ENCODE results near the gene VAV2. TPM values are rescaled to one million over a fixed set of nuclear protein-coding genes. Genes with fewer than 3 reads are reported as not detected.

Gene VAV2
- total RNA-seq, 1 donor from 2014 or later, result 61.9 TPM

DNA sequence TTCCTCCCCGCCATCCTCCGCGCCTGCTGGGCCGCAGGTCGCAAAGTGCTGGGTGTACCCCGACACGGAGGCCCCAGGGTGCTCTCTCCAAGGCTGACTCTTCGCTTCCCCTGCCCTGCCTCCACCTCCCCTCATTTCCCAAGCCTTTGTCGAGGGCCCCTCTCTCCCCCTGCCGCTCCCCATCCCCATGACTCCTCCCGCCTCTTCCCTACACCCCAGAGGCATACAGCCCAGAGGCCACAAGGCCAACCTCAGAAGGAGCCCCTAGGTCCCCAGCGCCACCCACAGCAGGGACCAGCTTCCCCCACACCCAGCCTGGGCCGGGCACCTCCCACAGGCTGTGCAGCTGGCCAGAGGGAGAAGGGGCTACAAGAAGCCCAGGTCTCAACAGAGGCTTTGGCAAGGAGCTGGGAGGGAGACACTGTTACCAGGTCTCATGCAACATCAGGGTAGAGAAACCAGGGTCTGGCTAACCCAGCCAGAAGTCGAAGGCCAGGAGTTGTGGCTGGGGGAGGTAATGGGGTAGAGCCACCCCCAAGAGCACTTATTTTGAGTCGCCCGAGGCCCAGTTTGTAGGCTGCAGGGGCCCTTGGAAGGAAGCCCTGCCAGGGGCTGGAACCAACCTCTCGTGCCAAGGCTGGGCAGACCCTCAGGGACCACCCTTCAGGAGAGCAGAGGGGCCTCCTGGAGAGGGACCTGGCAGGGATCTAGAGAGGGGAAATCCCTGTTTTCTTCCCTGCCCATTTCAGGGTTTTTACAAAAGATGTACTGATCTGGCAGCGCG is 229.4 kb downstream of the VAV2 start:
- Mint-ChIP-seq H3K4me1 (no peaks in the 10 kb centered on the region), H3K9me3 (peaks cover 22% of the 10 kb centered on the region), H3K36me3 (peaks cover 47% of the 10 kb centered on the region), H3K27me3 (ENCODE audit: low read depth) (no peaks in the 10 kb centered on the region), H3K27ac (no peak overlapping the region), H3K4me3 (no peak overlapping the region)
- TF ChIP-seq, protein P1, sequence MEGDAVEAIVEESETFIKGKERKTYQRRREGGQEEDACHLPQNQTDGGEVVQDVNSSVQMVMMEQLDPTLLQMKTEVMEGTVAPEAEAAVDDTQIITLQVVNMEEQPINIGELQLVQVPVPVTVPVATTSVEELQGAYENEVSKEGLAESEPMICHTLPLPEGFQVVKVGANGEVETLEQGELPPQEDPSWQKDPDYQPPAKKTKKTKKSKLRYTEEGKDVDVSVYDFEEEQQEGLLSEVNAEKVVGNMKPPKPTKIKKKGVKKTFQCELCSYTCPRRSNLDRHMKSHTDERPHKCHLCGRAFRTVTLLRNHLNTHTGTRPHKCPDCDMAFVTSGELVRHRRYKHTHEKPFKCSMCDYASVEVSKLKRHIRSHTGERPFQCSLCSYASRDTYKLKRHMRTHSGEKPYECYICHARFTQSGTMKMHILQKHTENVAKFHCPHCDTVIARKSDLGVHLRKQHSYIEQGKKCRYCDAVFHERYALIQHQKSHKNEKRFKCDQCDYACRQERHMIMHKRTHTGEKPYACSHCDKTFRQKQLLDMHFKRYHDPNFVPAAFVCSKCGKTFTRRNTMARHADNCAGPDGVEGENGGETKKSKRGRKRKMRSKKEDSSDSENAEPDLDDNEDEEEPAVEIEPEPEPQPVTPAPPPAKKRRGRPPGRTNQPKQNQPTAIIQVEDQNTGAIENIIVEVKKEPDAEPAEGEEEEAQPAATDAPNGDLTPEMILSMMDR (IDR thresholded peaks at IDR 0.05; ENCODE audit: unreplicated experiment), result no peak
- DNase-seq (ENCODE audit: low spot score in 2 of 2, unreplicated experiment in 2 of 2), result peak in 1 of 2 experiments; percentile 29

DNA sequence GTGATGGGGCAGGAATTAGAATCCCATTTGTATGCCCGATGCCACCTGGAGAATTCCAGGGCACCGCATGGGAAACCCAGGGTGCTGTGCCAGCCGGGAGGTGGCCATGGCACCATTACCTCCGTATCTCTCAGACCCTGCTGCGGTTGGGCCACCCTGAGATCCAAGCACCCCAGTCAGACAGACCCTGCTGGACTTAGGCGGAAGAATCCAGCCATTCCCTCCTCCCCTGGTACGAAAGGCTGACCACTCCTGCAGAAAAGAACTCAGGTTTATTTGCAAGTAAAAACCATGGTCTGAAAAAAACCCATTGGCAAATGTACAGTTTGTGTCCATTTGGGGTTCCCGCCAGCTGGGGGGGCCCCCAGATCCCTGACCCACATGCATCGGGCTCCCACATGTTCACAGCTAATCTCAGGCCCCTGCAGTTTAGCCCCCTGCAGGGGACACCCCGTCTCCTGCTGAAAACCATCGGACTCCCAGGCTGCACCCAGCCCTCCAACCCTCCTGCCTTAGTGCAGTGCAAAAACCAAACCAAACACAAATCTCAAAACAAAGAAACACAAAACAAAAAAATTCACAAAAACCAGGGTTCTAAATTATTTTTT is 230.4 kb downstream of the VAV2 start:
- Mint-ChIP-seq H3K4me1 (no peaks in the 10 kb centered on the region), H3K4me3 (no peak overlapping the region), H3K27me3 (ENCODE audit: low read depth) (no peaks in the 10 kb centered on the region), H3K9me3 (peaks cover 12% of the 10 kb centered on the region), H3K27ac (no peak overlapping the region), H3K36me3 (peaks cover 38% of the 10 kb centered on the region)
- peak in 1 of 2 experiments; percentile 13 for DNase-seq (ENCODE audit: low spot score in 2 of 2, unreplicated experiment in 2 of 2)
- TF ChIP-seq, protein P1 (IDR thresholded peaks at IDR 0.05; ENCODE audit: unreplicated experiment), result no peak

DNA sequence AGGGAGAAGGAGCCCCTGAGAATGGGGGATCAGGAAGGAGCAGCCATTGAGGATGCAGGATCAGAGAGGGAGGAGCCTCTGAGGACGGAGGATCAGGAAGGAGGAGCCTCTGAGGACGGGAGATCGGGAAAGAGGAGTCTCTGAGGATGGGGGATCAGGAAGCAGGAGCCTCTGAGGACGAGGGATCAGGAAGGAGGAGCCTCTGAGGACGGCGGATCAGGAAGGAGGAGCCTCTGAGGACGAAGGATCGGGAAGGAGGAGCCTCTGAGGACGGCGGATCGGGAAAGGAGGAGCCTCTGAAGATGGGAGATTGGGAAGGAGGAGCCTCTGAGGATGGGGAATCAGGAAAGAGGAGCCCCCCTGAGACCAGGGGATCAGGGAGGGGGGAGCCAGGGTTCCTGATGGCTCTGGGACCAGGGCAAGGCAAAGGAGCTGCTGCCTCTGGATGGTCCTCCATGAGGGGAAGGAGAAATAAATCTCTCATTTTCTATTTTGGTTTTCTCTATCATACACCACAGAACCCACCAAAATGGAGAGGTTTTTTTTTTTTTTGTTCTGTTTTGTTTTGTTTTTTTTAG is 231.3 kb downstream of the VAV2 start:
- no peak overlapping the region for H3K4me3 Mint-ChIP-seq
- peaks cover 6% of the 10 kb centered on the region for H3K9me3 Mint-ChIP-seq
- H3K36me3 Mint-ChIP-seq, result peaks cover 35% of the 10 kb centered on the region
- DNase-seq (ENCODE audit: low spot score in 2 of 2, unreplicated experiment in 2 of 2), result no peak
- no peaks in the 10 kb centered on the region for H3K27me3 Mint-ChIP-seq (ENCODE audit: low read depth)
- TF ChIP-seq, protein P1 (IDR thresholded peaks at IDR 0.05; ENCODE audit: unreplicated experiment), result no peak
- no peak overlapping the region for H3K27ac Mint-ChIP-seq
- no peaks in the 10 kb centered on the region for H3K4me1 Mint-ChIP-seq

DNA sequence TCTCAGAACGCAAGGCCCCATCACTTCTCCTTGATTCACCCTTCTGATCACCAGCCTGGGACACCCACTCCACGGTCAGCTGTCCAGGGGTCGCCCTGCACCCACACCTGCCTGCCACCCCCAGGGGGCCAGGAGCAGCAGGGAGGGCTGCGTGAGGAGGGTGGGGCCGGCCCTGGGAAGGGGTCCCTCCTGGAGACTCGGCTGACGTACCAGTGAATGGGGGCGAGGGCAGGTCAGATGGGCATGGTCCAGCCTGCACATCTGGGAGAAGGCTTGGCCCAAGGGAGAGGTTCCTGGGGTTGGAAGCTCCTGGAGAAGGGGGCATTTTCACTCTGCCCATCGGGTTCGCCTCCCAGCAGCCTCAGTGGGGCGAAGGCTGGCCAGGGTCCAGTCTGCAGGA is 232.2 kb downstream of the VAV2 start:
- Mint-ChIP-seq H3K27me3 (ENCODE audit: low read depth) (no peaks in the 10 kb centered on the region), H3K9me3 (peaks cover 5% of the 10 kb centered on the region), H3K4me3 (no peak overlapping the region), H3K4me1 (peaks cover 5% of the 10 kb centered on the region), H3K27ac (no peak overlapping the region), H3K36me3 (peaks cover 27% of the 10 kb centered on the region)
- TF ChIP-seq, protein P1 (IDR thresholded peaks at IDR 0.05; ENCODE audit: unreplicated experiment), result no peak
- no peak for DNase-seq (ENCODE audit: low spot score in 2 of 2, unreplicated experiment in 2 of 2)

DNA sequence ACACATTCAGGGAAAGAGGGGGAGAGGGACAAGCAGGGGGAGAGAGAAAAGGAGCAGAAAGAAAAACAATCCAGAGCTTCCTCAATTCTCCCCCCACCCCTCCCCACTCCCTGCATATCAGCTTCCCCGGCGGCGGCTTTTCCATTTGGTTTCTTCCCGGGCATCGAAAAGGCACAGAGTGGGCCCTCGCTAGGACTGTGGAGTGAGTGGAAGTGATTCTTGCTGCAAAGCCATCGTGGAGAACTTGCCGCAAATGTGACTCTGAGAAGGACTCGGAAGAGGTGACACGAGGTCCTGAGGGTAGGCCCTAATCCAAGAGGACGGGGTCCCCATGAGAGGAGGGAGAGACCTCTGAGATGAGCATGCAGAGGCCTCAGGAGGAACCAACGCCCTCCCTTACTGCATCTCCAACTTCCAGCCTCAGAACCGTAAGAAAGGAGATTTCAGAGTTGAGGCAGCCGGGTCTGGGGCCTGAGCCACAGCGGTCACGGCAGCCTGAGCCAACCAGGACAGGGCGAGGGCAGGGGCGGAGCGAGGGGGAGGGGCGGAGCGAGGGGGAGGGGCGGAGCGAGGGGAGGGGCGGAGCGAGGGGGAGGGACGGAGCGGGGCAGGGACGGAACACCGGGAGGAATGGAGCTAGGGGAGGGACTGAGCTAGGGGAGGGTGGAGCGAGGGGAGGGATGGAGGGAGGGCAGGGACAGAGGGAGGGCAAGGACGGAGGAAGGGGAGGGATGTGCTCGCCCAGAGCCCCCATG is 232.8 kb downstream of the VAV2 start:
- TF ChIP-seq, protein P1 (IDR thresholded peaks at IDR 0.05; ENCODE audit: unreplicated experiment), result no peak
- no peak for DNase-seq (ENCODE audit: low spot score in 2 of 2, unreplicated experiment in 2 of 2)
- Mint-ChIP-seq H3K4me3 (no peak overlapping the region), H3K4me1 (peaks cover 10% of the 10 kb centered on the region), H3K9me3 (peaks cover 10% of the 10 kb centered on the region), H3K36me3 (peaks cover 22% of the 10 kb centered on the region), H3K27ac (no peak overlapping the region), H3K27me3 (ENCODE audit: low read depth) (no peaks in the 10 kb centered on the region)

Measured in mesothelial cell of epicardium (in vitro differentiated cells).